Right lobe of liver (tissue), 6 donors: ENCODE results near the gene GMNN. TPM values are rescaled to one million over a fixed set of nuclear protein-coding genes. Genes with fewer than 3 reads are reported as not detected.
A peak's percentile ranks its signal among the peaks of the same experiment; 100 is the strongest.

Source experiments
- ATAC-seq, 4 donors: fragments of 200-7000 bp; cut with Tn5 transposase; one replicate each; pipeline ENCODE4 v1.9.1; 2020; ENCODE audit warnings: mild to moderate bottlenecking in 4 of 4, moderate library complexity in 4 of 4
- DNase-seq, 3 donors: peaks; one replicate each; pipeline ENCODE4 v3.0.0-alpha.2; 2020
- H3K27ac ChIP-seq, 3 donors: fragments of 200-600 bp; one replicate each; pipeline ENCODE4 v1.8.0; 2022
- H3K27me3 ChIP-seq, 2 donors: fragments of 200-600 bp; one replicate each; pipeline ENCODE4 v1.8.0; 2022
- H3K36me3 ChIP-seq, 4 donors: fragments of 200-600 bp; sonication (generic) in 1 of 4; one replicate each; pipeline versions ENCODE4 v1.5.1 to v1.8.0; 2017 to 2022; ENCODE audit warnings: control low read depth in 1 of 4
- H3K4me1 ChIP-seq, 4 donors: fragments of 200-600 bp; sonication (generic) in 1 of 4; one replicate each; pipeline versions ENCODE4 v1.5.1 to v1.8.0; 2017 to 2022; ENCODE audit warnings: control low read depth in 1 of 4
- H3K4me3 ChIP-seq, 3 donors: fragments of 200-600 bp; one replicate each; pipeline ENCODE4 v1.8.0; 2022
- H3K9me3 ChIP-seq, 4 donors: fragments of 200-600 bp; sonication (generic) in 1 of 4; one replicate each; pipeline versions ENCODE4 v1.5.1 to v1.8.0; 2017 to 2022; ENCODE audit warnings: control low read depth in 1 of 4
- POLR2A ChIP-seq: fragments of 450-650 bp; IDR thresholded peaks from one replicate; pipeline ENCODE4 v1.6.1; 2017; ENCODE audit warnings: antibody characterized with exemption, mild to moderate bottlenecking
- WGBS: methylation state at CpG from one replicate; pipeline ENCODE4 v1.1.6; 2018; ENCODE audit warnings: low coverage, low lambda C conversion rate; ENCODE audit not compliant: insufficient coverage; ENCODE audit errors: missing lambda C conversion rate; 5-methylcytosine and 5-hydroxymethylcytosine counted together
- intact Hi-C, 2 donors: fragments of 100-400 bp; cut with DNase I; formaldehyde crosslinking; loops; one replicate each; pipeline versions ENCODE4 v1.11.2 to v1.14.1; 2022
- total RNA-seq, 6 experiments: library from RNA; depleted of rRNA in 2 of 6; stranded (reverse); fragments of >200 nt in 2 of 6; fragmentation: NEBNext Ultra II Directional in 3 of 6; extraction: Animal tissue kit (Norgen Biotek cat#: 25700) in 3 of 6; gene quantifications; one replicate each; pipeline versions ENCODE4 v1.1.0 to v1.2.4, GENCODE V29; 2016 to 2023
- TF ChIP-seq, protein P1 (sequence below), 4 donors: fragments of 200-600 bp in 3 of 4; fragments of 450-650 bp in 1 of 4; IDR thresholded peaks; one replicate each; pipeline versions ENCODE4 v1.5.1 to v1.8.0; 2016 to 2022; ENCODE audit warnings: antibody characterized with exemption in 4 of 4, mild to moderate bottlenecking in 2 of 4
- donor health status: DM: no; HTN: yes; CAD: no.
- donor health status: DM: no; HTN: no; CAD: no.
- donor health status: DM: no; HTN: no; CAD: no.
- donor health status: DM: no; HTN: yes; CAD: no.
- donor health status: DM: no; HTN: yes; CAD: no.

The GMNN gene
- total RNA-seq, 6 experiments from 2014 or later: 7.7 to 19.0 (median 8.3) TPM

GRCh38 chr6:24798740-24799540, 24.2 kb downstream of the GMNN start, which contains the start of gene ARMH2:
ARMH2 (minus strand) TSS chr6:24798917; CDS start chr6:24798857, 60 bp downstream.
- ATAC-seq (peak in 3 of 4 donors; percentile 27 to 49 (median 46)), DNase-seq (no peak)
- Histone ChIP-seq H3K27ac (no peak within 1 kb of the TSS), H3K36me3 (no peaks in the 10 kb centered on the region), H3K4me3 (no peak within 1 kb of the TSS), H3K9me3 (no peaks in the 10 kb centered on the region), H3K4me1 (peaks cover 0 to 8% (median 0%) of the 10 kb centered on the region in 4 donors), H3K27me3 (no peaks in the 10 kb centered on the region)
- 70% methylated on average over 13 of the region's 13 CpGs for WGBS
- TF ChIP-seq, protein P1, sequence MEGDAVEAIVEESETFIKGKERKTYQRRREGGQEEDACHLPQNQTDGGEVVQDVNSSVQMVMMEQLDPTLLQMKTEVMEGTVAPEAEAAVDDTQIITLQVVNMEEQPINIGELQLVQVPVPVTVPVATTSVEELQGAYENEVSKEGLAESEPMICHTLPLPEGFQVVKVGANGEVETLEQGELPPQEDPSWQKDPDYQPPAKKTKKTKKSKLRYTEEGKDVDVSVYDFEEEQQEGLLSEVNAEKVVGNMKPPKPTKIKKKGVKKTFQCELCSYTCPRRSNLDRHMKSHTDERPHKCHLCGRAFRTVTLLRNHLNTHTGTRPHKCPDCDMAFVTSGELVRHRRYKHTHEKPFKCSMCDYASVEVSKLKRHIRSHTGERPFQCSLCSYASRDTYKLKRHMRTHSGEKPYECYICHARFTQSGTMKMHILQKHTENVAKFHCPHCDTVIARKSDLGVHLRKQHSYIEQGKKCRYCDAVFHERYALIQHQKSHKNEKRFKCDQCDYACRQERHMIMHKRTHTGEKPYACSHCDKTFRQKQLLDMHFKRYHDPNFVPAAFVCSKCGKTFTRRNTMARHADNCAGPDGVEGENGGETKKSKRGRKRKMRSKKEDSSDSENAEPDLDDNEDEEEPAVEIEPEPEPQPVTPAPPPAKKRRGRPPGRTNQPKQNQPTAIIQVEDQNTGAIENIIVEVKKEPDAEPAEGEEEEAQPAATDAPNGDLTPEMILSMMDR (IDR thresholded peaks at IDR 0.05): no peak
- no peak for TF ChIP-seq POLR2A
- intact Hi-C loops: no loop called here

DNA sequence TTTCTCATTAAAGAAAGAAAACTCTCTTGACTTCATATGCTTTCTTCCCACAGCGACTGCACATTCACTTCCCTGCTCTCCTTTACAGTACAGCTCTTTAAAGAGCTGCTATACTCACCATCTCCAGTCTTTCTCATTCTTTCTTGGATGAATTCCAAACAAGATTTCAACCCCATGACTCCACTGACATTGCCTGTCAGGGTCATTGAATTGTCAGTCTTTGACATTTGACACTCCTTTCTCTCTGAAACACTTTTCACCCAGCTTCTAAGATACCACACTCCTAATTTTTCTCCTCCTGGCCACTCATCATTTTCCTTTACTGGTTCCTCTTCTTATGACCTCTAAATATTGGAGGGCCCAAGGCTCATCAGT, 24.8 kb downstream of the GMNN start:
- H3K9me3 ChIP-seq: no peaks in the 10 kb centered on the region
- DNase-seq: no peak
- H3K27ac ChIP-seq: no peak overlapping the region
- no peak overlapping the region for H3K4me3 ChIP-seq
- TF ChIP-seq, protein P1 (IDR thresholded peaks at IDR 0.05): no peak
- ATAC-seq: peak in 2 of 4 donors; percentile 30 to 48
- H3K36me3 ChIP-seq: no peaks in the 10 kb centered on the region
- no peaks in the 10 kb centered on the region for H3K27me3 ChIP-seq
- intact Hi-C loops: no loop called here
- H3K4me1 ChIP-seq: peaks cover 0 to 8% (median 0%) of the 10 kb centered on the region in 4 donors
- WGBS: 83% methylated on average over 1 of the region's 1 CpG

DNA sequence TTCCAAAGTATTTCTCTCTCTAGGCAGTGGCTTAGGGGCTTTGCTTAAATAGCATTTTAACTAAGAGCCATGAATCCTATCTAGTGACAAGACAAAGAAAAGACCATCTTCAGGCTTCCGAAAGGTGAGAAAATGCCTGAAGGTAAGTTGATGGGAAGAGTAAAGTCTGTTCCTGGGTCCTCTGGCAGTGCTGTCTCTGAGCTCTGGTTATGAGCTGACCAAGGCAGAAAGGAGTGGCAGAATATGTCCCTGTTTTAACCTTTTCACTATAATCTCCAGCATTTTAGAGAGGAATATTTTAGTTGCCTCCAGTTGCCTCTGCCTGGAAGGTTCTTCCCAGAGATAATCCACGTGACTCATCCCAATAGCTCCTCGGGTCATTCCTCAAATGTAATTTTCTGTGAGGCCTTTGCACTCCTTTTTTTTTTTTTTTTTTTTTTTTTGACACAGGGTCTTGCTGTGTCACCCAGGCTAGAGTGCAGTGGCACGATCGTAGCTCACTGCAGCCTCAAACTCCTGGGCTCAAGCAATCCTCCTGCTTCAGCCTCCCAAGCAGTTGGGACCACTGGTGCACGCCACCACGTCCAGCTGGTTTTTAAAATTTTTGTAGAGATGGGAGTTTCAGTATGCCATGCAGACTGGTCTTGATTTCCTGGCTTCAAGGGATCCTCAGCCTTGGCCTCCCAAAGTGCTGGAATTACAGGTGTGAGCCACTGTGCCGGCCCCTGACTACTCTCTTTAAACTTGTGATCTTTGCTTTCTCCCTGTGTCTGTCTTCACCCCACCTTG, 27.7 kb downstream of the GMNN start:
- no peaks in the 10 kb centered on the region for H3K9me3 ChIP-seq
- no peaks in the 10 kb centered on the region for H3K27me3 ChIP-seq
- H3K27ac ChIP-seq: no peak overlapping the region
- intact Hi-C loops: no loop called here
- no peak for TF ChIP-seq POLR2A
- TF ChIP-seq, protein P1 (IDR thresholded peaks at IDR 0.05): no peak
- 91% methylated on average over 7 of the region's 8 CpGs for WGBS
- H3K36me3 ChIP-seq: no peaks in the 10 kb centered on the region
- no peak overlapping the region for H3K4me3 ChIP-seq
- ATAC-seq (no peak), DNase-seq (no peak)
- H3K4me1 ChIP-seq: peaks cover 0 to 8% (median 0%) of the 10 kb centered on the region in 4 donors

DNA sequence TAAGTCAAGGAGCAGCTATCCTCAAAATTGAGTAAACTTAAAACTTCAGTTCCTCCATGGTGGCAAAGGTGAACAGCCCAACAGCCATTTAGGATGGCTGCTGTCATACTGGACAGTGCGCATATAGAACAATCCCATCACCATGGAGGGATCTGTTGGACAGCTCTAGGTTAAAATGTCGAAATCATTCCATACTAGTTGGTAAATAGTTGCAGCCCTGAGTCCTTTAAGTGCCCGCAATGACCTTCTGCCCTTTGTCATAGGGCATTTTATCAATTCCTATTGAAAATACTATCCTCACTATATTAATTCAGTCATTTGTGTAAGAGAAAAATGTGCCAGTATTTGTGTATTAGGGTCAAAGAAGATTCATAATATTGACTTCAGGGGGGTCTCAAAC, 32.8 kb downstream of the GMNN start:
- WGBS: 87% methylated on average over 3 of the region's 3 CpGs

More for the DNA sequence above, 32.8 kb downstream of the GMNN start:
- DNase-seq (no peak), ATAC-seq (no peak)
- TF ChIP-seq, protein P1 (IDR thresholded peaks at IDR 0.05): no peak
- no peak for TF ChIP-seq POLR2A
- no peak overlapping the region for H3K27ac ChIP-seq
- H3K4me1 ChIP-seq: peaks cover 0 to 9% (median 0%) of the 10 kb centered on the region in 4 donors
- H3K27me3 ChIP-seq: no peaks in the 10 kb centered on the region
- H3K36me3 ChIP-seq: no peaks in the 10 kb centered on the region
- intact Hi-C loops: no loop called here
- H3K4me3 ChIP-seq: no peak overlapping the region
- H3K9me3 ChIP-seq: no peaks in the 10 kb centered on the region
